Urinary bladder (tissue), 4 donors: ENCODE results near the gene DNAJC28. TPM values are rescaled to one million over a fixed set of nuclear protein-coding genes. Genes with fewer than 3 reads are reported as not detected.

Experiments used
- DNase-seq: peaks from one replicate; pipeline ENCODE4 v3.0.0-alpha.2; 2015; ENCODE audit errors: extremely low spot score
- H3K27ac ChIP-seq: one replicate; pipeline ENCODE4 v1.5.1; 2013; ENCODE audit warnings: low read depth, mild to moderate bottlenecking, moderate library complexity
- H3K36me3 ChIP-seq: one replicate; pipeline ENCODE4 v1.6.1; 2013; ENCODE audit warnings: mild to moderate bottlenecking, moderate library complexity; ENCODE audit not compliant: insufficient read depth
- H3K4me1 ChIP-seq: one replicate; pipeline ENCODE4 v1.6.1; 2013; ENCODE audit warnings: mild to moderate bottlenecking, moderate library complexity; ENCODE audit not compliant: insufficient read depth
- H3K4me3 ChIP-seq: one replicate; pipeline ENCODE4 v1.5.1; 2013; ENCODE audit warnings: low read depth, low read length
- WGBS: extraction: QIAGEN DNeasy Blood & Tissue Kit; methylation state at CpG from one replicate; pipeline ENCODE4 v1.1.7; 2013; 5-methylcytosine and 5-hydroxymethylcytosine counted together
- polyA plus RNA-seq: library from polyadenylated mRNA; stranded (reverse); fragments of 200-250 nt; gene quantifications from one replicate; pipeline ENCODE4 v1.2.3, GENCODE V29; 2013
- total RNA-seq: library from RNA; depleted of rRNA; stranded (reverse); fragments of >200 nt; gene quantifications from one replicate; pipeline ENCODE4 v1.2.3, GENCODE V29; 2014
- donor health status: healthy with polysubstance abuse.
- donor health status: healthy.

DNAJC28 gene
- total and polyA plus RNA-seq, 2 donors: 1.2 to 2.7 TPM

GRCh38 chr21:33505833-33506232 lies 14.3 kb upstream of the DNAJC28 start:
- 95% methylated on average over 8 of the region's 8 CpGs for WGBS
- H3K4me1 ChIP-seq: no peaks in the 10 kb centered on the region
- H3K4me3 ChIP-seq: no peak overlapping the region
- no peak overlapping the region for H3K27ac ChIP-seq
- DNase-seq: no peak
- peaks cover 6% of the 10 kb centered on the region for H3K36me3 ChIP-seq

- no peak overlapping the region for H3K4me3 ChIP-seq
- 55% methylated on average over 7 of the region's 7 CpGs for WGBS
- H3K4me1 ChIP-seq: no peaks in the 10 kb centered on the region
- no peak for DNase-seq
- H3K27ac ChIP-seq: no peak overlapping the region
- H3K36me3 ChIP-seq: no peaks in the 10 kb centered on the region
These were observed 4.8 kb upstream of the DNAJC28 start for GRCh38 chr21:33496345-33496744.

GRCh38 chr21:33495743-33496142 lies 4.2 kb upstream of the DNAJC28 start:
- WGBS: 44% methylated on average over 4 of the region's 4 CpGs

GRCh38 chr21:33493756-33494155 lies 2.2 kb upstream of the DNAJC28 start:
- WGBS: 90% methylated on average over 3 of the region's 3 CpGs
- H3K36me3 ChIP-seq: no peaks in the 10 kb centered on the region
- H3K27ac ChIP-seq: no peak overlapping the region
- DNase-seq: no peak
- H3K4me3 ChIP-seq: no peak overlapping the region
- no peaks in the 10 kb centered on the region for H3K4me1 ChIP-seq

More at GRCh38 chr21:33495743-33496142, 4.2 kb upstream of the DNAJC28 start:
- Histone ChIP-seq H3K27ac (no peak overlapping the region), H3K4me3 (no peak overlapping the region), H3K4me1 (no peaks in the 10 kb centered on the region), H3K36me3 (no peaks in the 10 kb centered on the region)
- DNase-seq: no peak

GRCh38 chr21:33492571-33492970 lies 1.1 kb upstream of the DNAJC28 start:
- Histone ChIP-seq H3K4me3 (no peak overlapping the region), H3K27ac (no peak overlapping the region), H3K36me3 (no peaks in the 10 kb centered on the region), H3K4me1 (no peaks in the 10 kb centered on the region)
- 43% methylated on average over 2 of the region's 2 CpGs for WGBS
- no peak for DNase-seq

GRCh38 chr21:33490991-33491372 lies 534 bp downstream of the DNAJC28 start:
- WGBS: 18% methylated on average over 12 of the region's 12 CpGs
- peak overlapping the region; percentile 61 for H3K4me3 ChIP-seq
- DNase-seq: no peak
- no peaks in the 10 kb centered on the region for H3K36me3 ChIP-seq
- no peaks in the 10 kb centered on the region for H3K4me1 ChIP-seq
- no peak overlapping the region for H3K27ac ChIP-seq

GRCh38 chr21:33488936-33489335 lies 2.6 kb downstream of the DNAJC28 start:
- Histone ChIP-seq H3K4me3 (no peak overlapping the region), H3K4me1 (no peaks in the 10 kb centered on the region), H3K36me3 (no peaks in the 10 kb centered on the region), H3K27ac (no peak overlapping the region)
- 88% methylated on average over 4 of the region's 4 CpGs for WGBS
- DNase-seq: no peak

GRCh38 chr21:33487996-33488395 lies 3.5 kb downstream of the DNAJC28 start:
- WGBS: 95% methylated on average over 5 of the region's 5 CpGs

GRCh38 chr21:33481314-33481943 lies 10.1 kb downstream of the DNAJC28 start:
- Histone ChIP-seq H3K27ac (no peak overlapping the region), H3K4me1 (no peaks in the 10 kb centered on the region), H3K36me3 (no peaks in the 10 kb centered on the region), H3K4me3 (no peak overlapping the region)
- WGBS: 92% methylated on average over 9 of the region's 9 CpGs
- DNase-seq: no peak

More at GRCh38 chr21:33487996-33488395, 3.5 kb downstream of the DNAJC28 start:
- DNase-seq: no peak
- Histone ChIP-seq H3K4me1 (no peaks in the 10 kb centered on the region), H3K4me3 (no peak overlapping the region), H3K27ac (no peak overlapping the region), H3K36me3 (no peaks in the 10 kb centered on the region)

- Histone ChIP-seq H3K4me3 (peak overlapping the region; percentile 39), H3K27ac (peak overlapping the region; percentile 85), H3K36me3 (no peaks in the 10 kb centered on the region), H3K4me1 (no peaks in the 10 kb centered on the region)
- WGBS: 31% methylated on average over 17 of the region's 17 CpGs
- DNase-seq: no peak
These were observed 10.9 kb downstream of the DNAJC28 start for GRCh38 chr21:33480481-33481103.

- Histone ChIP-seq H3K36me3 (no peaks in the 10 kb centered on the region), H3K4me3 (peak within 1 kb of the TSS; percentile 78), H3K4me1 (no peaks in the 10 kb centered on the region), H3K27ac (peak within 1 kb of the TSS; percentile 88)
- WGBS: under 1% methylated on average over 93 of the region's 93 CpGs
- peak; percentile 78 for DNase-seq
These were observed 11.6 kb downstream of the DNAJC28 start, which contains the start of gene TMEM50B for GRCh38 chr21:33479679-33480480. Gene TMEM50B, minus strand, starts transcription at chr21:33479974. Its CDS starts 11,089 bp downstream, at chr21:33468885.

- H3K4me1 ChIP-seq: no peaks in the 10 kb centered on the region
- H3K27ac ChIP-seq: peak overlapping the region; percentile 88
- WGBS: under 1% methylated on average over 68 of the region's 68 CpGs
- no peaks in the 10 kb centered on the region for H3K36me3 ChIP-seq
- DNase-seq: peak; percentile 13
- peak overlapping the region; percentile 78 for H3K4me3 ChIP-seq
These were observed 12.4 kb downstream of the DNAJC28 start for GRCh38 chr21:33478935-33479678.

- Histone ChIP-seq H3K4me3 (peak overlapping the region; percentile 78), H3K36me3 (no peaks in the 10 kb centered on the region), H3K4me1 (no peaks in the 10 kb centered on the region), H3K27ac (no peak overlapping the region)
- 59% methylated on average over 9 of the region's 9 CpGs for WGBS
- DNase-seq: no peak
These were observed 13.3 kb downstream of the DNAJC28 start for GRCh38 chr21:33478182-33478581.
